Activated CD4-positive, CD25-positive, alpha-beta regulatory T cell treated with anti-CD3 and anti-CD28 coated beads, Interleukin-2, amount 50 U/mL, for 16 hours (primary cell): ENCODE data around the gene PDE6A.
"Not testable (repeated sequence)": the region's sequence is repeated elsewhere in the genome, so short reads cannot be mapped to it uniquely, and the experiment has no call there.

ENCODE experiments used
- DNase-seq: peaks from one replicate; pipeline ENCODE4 v3.0.0-alpha.2; 2020; ENCODE audit warnings: low read depth, low spot score

The PDE6A gene

GRCh38 chr5:149865746-149866145 lies 78.8 kb downstream of the PDE6A start:
- no peak for DNase-seq

GRCh38 chr5:149863830-149864229 lies 80.8 kb downstream of the PDE6A start:
- no peak for DNase-seq

GRCh38 chr5:149863176-149863575 lies 81.4 kb downstream of the PDE6A start:
- no peak for DNase-seq

GRCh38 chr5:149860801-149861322 lies 83.7 kb downstream of the PDE6A start:
- DNase-seq, result no peak

- no peak for DNase-seq
Observed at GRCh38 chr5:149859746-149860145, 84.8 kb downstream of the PDE6A start.

DNA sequence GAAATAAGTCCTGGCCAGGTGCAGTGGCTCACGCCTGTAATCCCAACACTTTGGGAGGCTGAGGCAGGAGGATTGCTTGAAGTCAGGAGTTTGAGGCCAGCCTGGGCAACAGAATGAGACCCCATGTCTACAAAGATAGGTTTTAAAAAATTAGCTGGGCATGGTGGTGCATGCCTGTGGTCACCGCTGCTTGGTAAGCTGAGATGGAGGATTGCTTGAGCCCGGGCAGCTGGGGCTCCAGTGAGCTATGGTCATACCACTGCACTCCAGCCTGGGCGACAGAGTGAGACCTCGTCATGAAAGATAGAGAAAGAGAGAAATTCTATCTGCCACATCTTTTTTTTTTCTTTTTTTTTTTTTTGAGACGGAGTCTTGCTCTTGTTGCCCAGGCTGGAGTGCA lies 86.1 kb downstream of the PDE6A start:
- DNase-seq, result not testable (repeated sequence)

GRCh38 chr5:149857499-149857898 lies 87.1 kb downstream of the PDE6A start:
- DNase-seq, result no peak

DNA sequence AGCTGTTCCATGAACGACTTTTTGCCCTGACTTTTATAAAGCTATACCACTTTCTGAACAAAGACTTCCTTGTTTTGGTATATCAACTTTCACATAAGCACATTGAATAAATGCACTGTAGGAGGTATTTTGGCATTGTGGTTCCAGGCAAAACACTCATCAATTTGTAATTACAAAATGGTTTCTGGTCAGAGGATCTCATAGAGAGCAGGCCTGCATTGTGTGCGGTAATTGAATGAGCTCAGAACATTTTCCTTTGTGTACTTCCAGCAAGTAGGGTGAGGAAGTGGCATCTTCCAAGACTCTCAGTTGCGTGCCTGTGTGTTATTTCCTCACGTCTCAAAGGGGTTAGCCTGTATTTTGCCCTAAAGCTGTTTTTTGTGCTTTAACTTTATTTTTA lies 89.2 kb downstream of the PDE6A start:
- DNase-seq, result no peak

DNA sequence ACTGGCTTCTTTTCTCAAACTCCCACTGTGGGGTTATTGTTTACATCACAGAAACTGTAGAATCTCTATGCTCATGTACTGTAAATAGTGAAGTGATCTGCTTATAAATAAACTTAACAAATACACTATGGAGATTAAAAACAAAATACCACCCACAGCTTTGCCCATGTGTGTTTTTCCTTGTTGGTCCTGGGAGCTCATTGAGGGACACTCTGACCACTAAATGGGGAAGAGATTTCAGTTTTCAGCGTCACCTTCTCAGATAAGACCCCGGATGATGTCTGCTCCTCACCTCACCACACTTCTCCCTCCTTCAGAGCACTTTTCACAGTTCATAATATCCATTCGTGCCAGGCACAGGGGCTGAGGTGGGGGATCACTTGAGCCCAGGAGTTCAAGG lies 89.7 kb downstream of the PDE6A start:
- DNase-seq, result no peak

GRCh38 chr5:149853701-149854100 lies 90.9 kb downstream of the PDE6A start:
- DNase-seq, result no peak

GRCh38 chr5:149853331-149853648 lies 91.3 kb downstream of the PDE6A start:
- DNase-seq, result no peak

GRCh38 chr5:149852641-149853330 lies 91.8 kb downstream of the PDE6A start:
- DNase-seq, result no peak

DNA sequence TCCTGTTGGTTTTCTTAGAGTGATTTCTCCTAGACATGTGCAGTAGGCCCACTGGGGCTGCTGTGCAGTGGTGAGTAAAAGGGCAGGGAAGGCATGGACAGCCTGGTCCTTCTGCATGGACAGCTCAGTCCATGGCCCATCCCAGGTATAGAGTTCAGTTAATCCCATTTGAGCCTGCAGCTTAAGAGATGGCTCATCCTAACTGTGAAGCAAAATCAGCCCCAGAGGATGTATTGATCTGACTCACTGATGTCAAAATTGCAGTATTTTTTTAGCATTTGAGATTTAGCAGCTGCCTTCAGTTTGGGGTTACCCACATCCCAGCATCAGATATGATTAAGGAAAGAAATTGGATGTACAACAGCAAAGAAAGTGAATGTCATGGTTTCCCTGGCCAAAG lies 93.4 kb downstream of the PDE6A start:
- DNase-seq, result no peak

DNA sequence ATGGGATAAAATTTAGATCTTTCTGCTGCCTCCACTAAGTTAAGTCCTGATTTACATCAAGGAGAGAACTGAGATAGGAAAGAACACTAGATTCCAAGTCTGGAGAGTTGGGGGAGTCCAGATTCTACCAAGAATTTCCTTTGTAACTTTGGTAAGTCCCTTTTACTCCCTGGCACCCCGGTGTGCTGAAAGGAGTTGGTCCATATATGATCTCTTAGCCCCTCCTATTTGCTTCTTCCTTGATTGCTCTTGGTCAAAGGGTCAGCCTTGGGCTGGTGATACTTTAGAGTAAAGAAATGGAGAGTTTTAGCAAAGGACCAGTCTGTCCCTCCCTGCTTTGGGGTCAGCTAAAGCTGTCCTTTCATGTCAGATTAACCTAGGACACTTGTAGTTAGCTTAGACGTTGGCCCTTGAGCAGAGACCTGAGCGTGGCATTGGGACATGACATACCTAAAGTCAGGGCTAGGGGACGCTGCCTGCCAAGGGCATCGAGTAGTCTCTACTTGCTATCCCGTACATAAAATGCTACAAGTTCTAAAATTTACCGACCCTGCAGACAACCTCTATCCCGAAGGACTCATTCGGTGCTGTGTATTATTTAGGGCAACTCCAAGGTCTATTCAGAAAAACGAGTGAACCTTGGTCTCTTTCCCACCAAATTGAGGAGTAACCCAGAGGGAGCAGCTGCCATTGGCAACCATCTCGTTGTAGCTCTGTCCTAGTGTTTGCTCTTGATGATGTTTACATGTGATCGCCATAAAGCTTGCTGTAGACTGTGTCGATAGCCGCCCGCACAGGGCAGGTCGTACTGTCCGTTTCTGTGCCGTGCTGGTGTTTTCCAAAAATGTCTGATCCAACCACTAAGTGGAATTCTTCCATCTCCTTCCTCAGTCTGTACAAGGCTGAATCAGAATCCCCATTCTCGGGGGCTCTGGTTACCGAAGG lies 94.4 kb downstream of the PDE6A start:
- no peak for DNase-seq

- DNase-seq, result no peak
Observed at GRCh38 chr5:149849280-149849965, 95.2 kb downstream of the PDE6A start.

GRCh38 chr5:149847611-149848010 lies 97.0 kb downstream of the PDE6A start:
- no peak for DNase-seq

GRCh38 chr5:149846021-149846420 lies 98.6 kb downstream of the PDE6A start:
- no peak for DNase-seq

DNA sequence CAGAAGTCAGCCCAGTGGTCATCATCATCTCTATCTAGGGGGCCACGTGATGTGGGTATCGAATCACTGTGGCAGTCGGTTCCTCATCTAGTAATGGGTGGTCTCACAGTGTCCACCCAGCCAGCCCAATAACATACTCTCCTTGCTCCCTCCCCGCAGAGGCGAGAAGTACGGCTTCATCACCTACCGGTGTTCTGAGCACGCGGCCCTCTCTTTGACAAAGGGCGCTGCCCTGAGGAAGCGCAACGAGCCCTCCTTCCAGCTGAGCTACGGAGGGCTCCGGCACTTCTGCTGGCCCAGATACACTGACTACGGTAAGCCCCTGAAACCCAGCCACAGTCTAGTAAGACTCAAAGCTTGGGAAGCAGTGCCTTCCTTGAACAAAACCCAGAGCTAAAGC lies 99.0 kb downstream of the PDE6A start:
- no peak for DNase-seq

DNA sequence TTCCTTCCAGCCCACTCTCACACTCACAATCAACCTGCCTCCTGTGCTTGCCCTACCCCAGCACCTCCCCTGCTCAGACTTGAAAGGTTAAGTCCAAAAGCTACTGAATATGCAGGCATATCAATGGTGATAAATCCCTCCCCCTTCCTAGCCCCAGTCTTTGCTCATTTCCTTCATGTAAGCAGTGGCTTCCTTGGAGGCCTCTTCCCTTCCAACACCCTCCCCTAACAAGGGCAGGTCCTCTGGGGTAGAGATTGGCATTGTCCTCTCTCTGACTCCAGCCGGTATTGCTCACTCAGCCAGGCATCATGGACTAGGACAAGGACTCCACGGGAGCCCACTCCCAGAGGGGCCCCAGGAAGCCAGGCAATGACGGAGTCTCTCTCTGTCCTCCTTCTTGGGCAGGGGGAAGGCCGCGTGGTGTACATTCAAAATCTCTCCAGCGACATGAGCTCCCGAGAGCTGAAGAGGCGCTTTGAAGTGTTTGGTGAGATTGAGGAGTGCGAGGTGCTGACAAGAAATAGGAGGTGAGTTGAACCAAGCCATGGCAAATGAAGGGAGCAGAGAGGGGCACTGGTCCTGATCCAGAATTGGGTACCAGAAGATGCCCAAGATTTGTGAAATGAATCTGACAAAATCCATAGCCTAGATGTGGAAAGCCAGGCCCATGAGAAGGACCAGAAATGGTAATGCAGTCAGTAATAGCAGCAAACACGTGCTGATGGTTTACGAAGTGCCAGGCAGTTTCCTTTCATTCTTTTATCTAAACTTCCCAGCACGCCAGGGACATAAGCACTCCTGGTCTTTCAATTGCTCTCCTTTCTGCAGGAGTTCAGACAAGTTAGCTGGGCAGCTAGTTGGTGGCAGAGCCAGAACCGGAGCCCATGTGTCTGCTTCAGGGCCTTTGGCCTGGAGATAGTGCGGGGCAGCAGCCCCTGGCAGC lies 102.5 kb downstream of the PDE6A start:
- no peak for DNase-seq

DNA sequence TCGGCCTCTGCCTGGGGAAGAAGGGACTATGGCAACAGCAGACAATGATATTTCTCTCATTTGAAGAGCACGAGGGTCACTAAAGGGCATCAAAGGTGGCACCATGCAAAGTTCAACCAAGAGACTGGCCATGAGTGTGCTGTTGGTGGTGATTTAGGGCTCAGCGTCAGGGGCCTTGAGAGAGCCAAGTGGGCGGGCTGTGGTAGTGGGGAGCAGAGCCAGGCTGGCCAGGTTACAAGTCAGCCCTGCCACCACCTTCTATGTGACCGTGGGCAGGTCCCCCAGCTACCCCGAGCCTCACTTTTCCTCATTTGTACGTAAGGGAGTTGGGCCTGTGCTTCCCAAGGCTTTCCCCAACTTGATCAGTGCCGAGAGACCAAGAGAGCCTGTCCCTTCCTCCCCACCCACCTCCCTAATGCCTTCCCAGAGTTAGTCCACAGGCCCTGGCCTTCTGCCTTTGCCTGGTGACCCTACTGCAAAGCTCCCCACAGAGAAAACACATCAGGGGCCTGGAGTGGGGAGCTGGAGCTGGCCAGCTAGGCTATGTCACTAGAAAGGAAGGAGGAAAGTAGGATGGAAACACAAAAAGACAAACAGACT lies 104.3 kb downstream of the PDE6A start:
- no peak for DNase-seq

- no peak for DNase-seq
Observed at GRCh38 chr5:149839761-149840160, 104.8 kb downstream of the PDE6A start.
